Natural killer cell (primary cell): ENCODE measurements around the gene SIRT1. TPM values are rescaled to one million over a fixed set of nuclear protein-coding genes. Genes with fewer than 3 reads are reported as not detected.

Experiments
- ATAC-seq, 3 donors: fragments of 150-1000 bp in 2 of 3; fragments of 200-7000 bp in 1 of 3; cut with Tn5 transposase; 1 replicate in 1 of 3; 2 replicates in 2 of 3; pipeline ENCODE4 v1.10.0; 2021; ENCODE audit warnings: mild to moderate bottlenecking in 2 of 3, moderate library complexity in 2 of 3
- DNase-seq, 2 donors: peaks; one replicate each; pipeline versions ENCODE4 v3.0.0 to v3.0.0-alpha.2; 2013 to 2021; ENCODE audit warnings: mixed read lengths in 1 of 2
- H3K27ac ChIP-seq: one replicate; pipeline ENCODE4 v1.5.1; 2013; ENCODE audit warnings: mild to moderate bottlenecking, low read length
- H3K27me3 ChIP-seq: one replicate; pipeline ENCODE4 v1.6.1; 2013; ENCODE audit warnings: low read length; ENCODE audit not compliant: control insufficient read depth, insufficient read depth
- H3K36me3 ChIP-seq: one replicate; pipeline ENCODE4 v1.6.1; 2013; ENCODE audit warnings: low read length; ENCODE audit not compliant: control insufficient read depth, insufficient read depth
- H3K4me1 ChIP-seq: one replicate; pipeline ENCODE4 v1.6.1; 2013; ENCODE audit warnings: low read length; ENCODE audit not compliant: control insufficient read depth, insufficient read depth
- H3K4me3 ChIP-seq: one replicate; pipeline ENCODE4 v1.5.1; 2013; ENCODE audit warnings: low read length
- H3K9me3 ChIP-seq: one replicate; pipeline ENCODE4 v1.6.1; 2013; ENCODE audit warnings: low read length; ENCODE audit not compliant: control insufficient read depth, insufficient read depth
- H3K27ac Mint-ChIP-seq, 2 donors: one replicate each; pipeline ENCODE4 v1.8.0; 2022; ENCODE audit warnings: mild to moderate bottlenecking in 2 of 2, mixed read lengths in 2 of 2, moderate library complexity in 1 of 2
- H3K27me3 Mint-ChIP-seq, 2 donors: one replicate each; pipeline ENCODE4 v1.8.0; 2022; ENCODE audit warnings: low read depth in 2 of 2, mixed read lengths in 2 of 2
- H3K36me3 Mint-ChIP-seq: one replicate; pipeline ENCODE4 v1.8.0; 2022; ENCODE audit warnings: mixed read lengths
- H3K4me1 Mint-ChIP-seq, 2 donors: one replicate each; pipeline ENCODE4 v1.8.0; 2022; ENCODE audit warnings: mixed read lengths in 2 of 2
- H3K4me3 Mint-ChIP-seq: one replicate; pipeline ENCODE4 v1.8.0; 2022; ENCODE audit warnings: mild to moderate bottlenecking, moderate library complexity, mixed read lengths
- H3K9me3 Mint-ChIP-seq, 2 donors: one replicate each; pipeline ENCODE4 v1.8.0; 2022; ENCODE audit warnings: mixed read lengths in 2 of 2
- CTCF ChIP-seq: fragments of 200-600 bp; IDR thresholded peaks from one replicate; pipeline ENCODE4 v1.8.0; 2022; ENCODE audit warnings: antibody characterized with exemption
- WGBS: methylation state at CpG from one replicate; pipeline ENCODE4 v1.1.7; 2013; ENCODE audit warnings: missing lambda C conversion rate; ENCODE audit not compliant: insufficient coverage; 5-methylcytosine and 5-hydroxymethylcytosine counted together
- intact Hi-C: fragments of 100-400 bp; cut with micrococcal nuclease; formaldehyde crosslinking; loops from one replicate; pipeline ENCODE4 v1.14.2; 2022
- total RNA-seq, 4 donors: library from RNA; stranded (reverse); fragments of 120-200 nt in 1 of 4; gene quantifications; one replicate each; pipeline versions ENCODE4 v1.2.3 to v1.2.4, GENCODE V29; 2013 to 2022

Gene SIRT1
- total RNA-seq, 3 donors from 2014 or later (not counting 1 experiment from before 2014, with no cell fraction given), result 38.2 to 51.0 (median 48.2) TPM

- peak overlapping the region; percentile 12 to 28 for H3K27ac Mint-ChIP-seq
- H3K4me1 Mint-ChIP-seq, result peaks cover 8 to 12% of the 10 kb centered on the region in 2 donors
- H3K4me3 Mint-ChIP-seq, result no peak overlapping the region
- H3K9me3 Mint-ChIP-seq, result no peaks in the 10 kb centered on the region
- Histone ChIP-seq H3K4me3 (no peak overlapping the region), H3K9me3 (no peaks in the 10 kb centered on the region), H3K36me3 (peaks cover 78% of the 10 kb centered on the region), H3K27me3 (no peaks in the 10 kb centered on the region), H3K4me1 (no peaks in the 10 kb centered on the region), H3K27ac (no peak overlapping the region)
- DNase-seq (no peak), ATAC-seq (no peak)
- TF ChIP-seq CTCF, result no peak
- peaks cover 32% of the 10 kb centered on the region for H3K36me3 Mint-ChIP-seq
- intact Hi-C loops, result no loop called here
- WGBS, result 95% methylated on average over 2 of the region's 2 CpGs
- H3K27me3 Mint-ChIP-seq, result no peaks in the 10 kb centered on the region
These were observed 28.0 kb downstream of the SIRT1 start for GRCh38 chr10:67912331-67912946.

GRCh38 chr10:67914777-67915340, 30.4 kb downstream of the SIRT1 start:
- H3K36me3 Mint-ChIP-seq, result peaks cover 10% of the 10 kb centered on the region
- ATAC-seq (no peak), DNase-seq (no peak)
- Histone ChIP-seq H3K27me3 (no peaks in the 10 kb centered on the region), H3K36me3 (peaks cover 63% of the 10 kb centered on the region), H3K4me3 (no peak overlapping the region), H3K27ac (no peak overlapping the region), H3K9me3 (no peaks in the 10 kb centered on the region), H3K4me1 (no peaks in the 10 kb centered on the region)
- H3K4me1 Mint-ChIP-seq, result peaks cover 8 to 12% of the 10 kb centered on the region in 2 donors
- no peak for TF ChIP-seq CTCF
- 97% methylated on average over 6 of the region's 8 CpGs for WGBS
- no peaks in the 10 kb centered on the region for H3K27me3 Mint-ChIP-seq
- no peak overlapping the region for H3K4me3 Mint-ChIP-seq
- peak overlapping the region; percentile 1 to 66 for H3K27ac Mint-ChIP-seq
- no peaks in the 10 kb centered on the region for H3K9me3 Mint-ChIP-seq
- intact Hi-C loops, result no loop called here

GRCh38 chr10:67917169-67917568, 32.7 kb downstream of the SIRT1 start:
- Mint-ChIP-seq H3K4me3 (no peak overlapping the region), H3K27ac (peak overlapping the region in 1 of 2 donors; percentile 55), H3K36me3 (peaks cover 10% of the 10 kb centered on the region), H3K27me3 (no peaks in the 10 kb centered on the region), H3K4me1 (peaks cover 5 to 12% of the 10 kb centered on the region in 2 donors), H3K9me3 (no peaks in the 10 kb centered on the region)
- no peak for TF ChIP-seq CTCF
- Histone ChIP-seq H3K9me3 (no peaks in the 10 kb centered on the region), H3K27ac (no peak overlapping the region), H3K4me3 (no peak overlapping the region), H3K36me3 (peaks cover 52% of the 10 kb centered on the region), H3K27me3 (no peaks in the 10 kb centered on the region), H3K4me1 (no peaks in the 10 kb centered on the region)
- DNase-seq (no peak), ATAC-seq (no peak)
- intact Hi-C loops, result no loop called here
- whole genome bisulfite sequencing, result 91% methylated on average over 1 of the region's 2 CpGs
